ENCODE data around the gene SLC35E2B. TPM values are rescaled to one million over a fixed set of nuclear protein-coding genes. Genes with fewer than 3 reads are reported as not detected.
"Not testable (repeated sequence)": the region's sequence is repeated elsewhere in the genome, so short reads cannot be mapped to it uniquely, and the experiment has no call there.

The SLC35E2B gene
- 10 to 100 TPM; 62.5 to 65.0 TPM for total RNA-seq

- H3K4me3 Mint-ChIP-seq, result peak within 1 kb of the TSS; percentile 75
- POLR2A ChIA-PET, H3K27me3 Mint-ChIP-seq, CTCF ChIA-PET, H3K9me3 Mint-ChIP-seq, H3K4me1 Mint-ChIP-seq: not testable (repeated sequence)
- DNase-seq, result peak; percentile 95
- peak within 1 kb of the TSS; percentile 97 for H3K27ac Mint-ChIP-seq
- H3K36me3 Mint-ChIP-seq (ENCODE audit: low read depth), result peaks cover 10% of the 10 kb centered on the region
Observed at GRCh38 chr1:1692714-1693647, at the start of gene SLC35E2B. TSS of gene SLC35E2B (minus strand) at chr1:1692795. CDS start at chr1:1676699, 16,096 bp downstream.

- CTCF ChIA-PET; POLR2A ChIA-PET; H3K4me3 Mint-ChIP-seq; H3K27ac Mint-ChIP-seq; H3K36me3 Mint-ChIP-seq (ENCODE audit: low read depth); H3K4me1 Mint-ChIP-seq; DNase-seq; H3K27me3 Mint-ChIP-seq; H3K9me3 Mint-ChIP-seq: not testable (repeated sequence)
Observed at GRCh38 chr1:1741013-1741412, 48.4 kb upstream of the SLC35E2B start.

GRCh38 chr1:1738799-1739337, 46.3 kb upstream of the SLC35E2B start:
- H3K36me3 Mint-ChIP-seq (ENCODE audit: low read depth), result peaks cover 14% of the 10 kb centered on the region
- H3K4me1 Mint-ChIP-seq, H3K27ac Mint-ChIP-seq, CTCF ChIA-PET, POLR2A ChIA-PET, H3K27me3 Mint-ChIP-seq, DNase-seq, H3K4me3 Mint-ChIP-seq, H3K9me3 Mint-ChIP-seq: not testable (repeated sequence)

GRCh38 chr1:1737675-1738590, 45.3 kb upstream of the SLC35E2B start:
- H3K4me1 Mint-ChIP-seq, H3K27me3 Mint-ChIP-seq, CTCF ChIA-PET, POLR2A ChIA-PET, H3K9me3 Mint-ChIP-seq, H3K4me3 Mint-ChIP-seq, DNase-seq, H3K27ac Mint-ChIP-seq: not testable (repeated sequence)
- H3K36me3 Mint-ChIP-seq (ENCODE audit: low read depth), result peaks cover 14% of the 10 kb centered on the region

- no peak overlapping the region for H3K4me3 Mint-ChIP-seq
- peaks cover 30% of the 10 kb centered on the region for H3K36me3 Mint-ChIP-seq (ENCODE audit: low read depth)
- CTCF ChIA-PET, result interaction anchor here (0.6 kb wide), 2 partner anchors 37 to 245 kb away, joined by 3 to 4 read pairs; no protein-coding TSS in a partner anchor
- H3K9me3 Mint-ChIP-seq, result no peaks in the 10 kb centered on the region
- POLR2A ChIA-PET, result no interaction called here
- peaks cover 19% of the 10 kb centered on the region for H3K4me1 Mint-ChIP-seq
- H3K27me3 Mint-ChIP-seq, result no peaks in the 10 kb centered on the region
- peak overlapping the region; percentile 62 for H3K27ac Mint-ChIP-seq
- no peak for DNase-seq
Observed at GRCh38 chr1:1732381-1732780, 39.8 kb upstream of the SLC35E2B start.

GRCh38 chr1:1730870-1731269, 38.3 kb upstream of the SLC35E2B start:
- no peak overlapping the region for H3K4me3 Mint-ChIP-seq
- H3K36me3 Mint-ChIP-seq (ENCODE audit: low read depth), result peaks cover 30% of the 10 kb centered on the region
- DNase-seq, result no peak
- peak overlapping the region; percentile 31 for H3K27ac Mint-ChIP-seq
- peaks cover 27% of the 10 kb centered on the region for H3K4me1 Mint-ChIP-seq
- H3K27me3 Mint-ChIP-seq, result no peaks in the 10 kb centered on the region
- ChIA-PET CTCF (no interaction called here), POLR2A (no interaction called here)
- H3K9me3 Mint-ChIP-seq, result no peaks in the 10 kb centered on the region

GRCh38 chr1:1730230-1730629, 37.6 kb upstream of the SLC35E2B start:
- H3K4me3 Mint-ChIP-seq, H3K27me3 Mint-ChIP-seq, H3K9me3 Mint-ChIP-seq, POLR2A ChIA-PET, DNase-seq, CTCF ChIA-PET: not testable (repeated sequence)
- Mint-ChIP-seq H3K36me3 (ENCODE audit: low read depth) (peaks cover 27% of the 10 kb centered on the region), H3K27ac (peak overlapping the region; percentile 100), H3K4me1 (peaks cover 25% of the 10 kb centered on the region)

GRCh38 chr1:1729116-1729816, 36.7 kb upstream of the SLC35E2B start:
- DNase-seq, H3K9me3 Mint-ChIP-seq, H3K27me3 Mint-ChIP-seq, POLR2A ChIA-PET: not testable (repeated sequence)
- peaks cover 25% of the 10 kb centered on the region for H3K36me3 Mint-ChIP-seq (ENCODE audit: low read depth)
- H3K4me3 Mint-ChIP-seq, result peak overlapping the region; percentile 48
- peak overlapping the region; percentile 100 for H3K27ac Mint-ChIP-seq
- H3K4me1 Mint-ChIP-seq, result peaks cover 28% of the 10 kb centered on the region
- CTCF ChIA-PET, result interaction anchor here (2.0 kb wide), 1 partner anchor 63 kb away, joined by 13 read pairs; no protein-coding TSS in a partner anchor

- Mint-ChIP-seq H3K4me3 (peak overlapping the region; percentile 67), H3K4me1 (peaks cover 28% of the 10 kb centered on the region), H3K27ac (peak overlapping the region; percentile 100), H3K36me3 (ENCODE audit: low read depth) (peaks cover 22% of the 10 kb centered on the region)
- peak; percentile 75 for DNase-seq
- H3K27me3 Mint-ChIP-seq, POLR2A ChIA-PET, H3K9me3 Mint-ChIP-seq: not testable (repeated sequence)
- CTCF ChIA-PET, result interaction anchor here (2.0 kb wide), 1 partner anchor 63 kb away, joined by 13 read pairs; no protein-coding TSS in a partner anchor
Observed at GRCh38 chr1:1728308-1729005, 35.9 kb upstream of the SLC35E2B start.

GRCh38 chr1:1727131-1727651, 34.6 kb upstream of the SLC35E2B start:
- CTCF ChIA-PET, H3K9me3 Mint-ChIP-seq, DNase-seq, H3K27me3 Mint-ChIP-seq: not testable (repeated sequence)
- Mint-ChIP-seq H3K36me3 (ENCODE audit: low read depth) (peaks cover 18% of the 10 kb centered on the region), H3K27ac (peak overlapping the region; percentile 87), H3K4me1 (peaks cover 29% of the 10 kb centered on the region), H3K4me3 (peak overlapping the region; percentile 7)
- POLR2A ChIA-PET, result interaction anchor here (0.6 kb wide), 1 partner anchor 854 kb away, joined by 4 read pairs; no protein-coding TSS in a partner anchor

- peak overlapping the region; percentile 27 for H3K4me3 Mint-ChIP-seq
- H3K9me3 Mint-ChIP-seq, DNase-seq, CTCF ChIA-PET, POLR2A ChIA-PET, H3K27me3 Mint-ChIP-seq: not testable (repeated sequence)
- peak overlapping the region; percentile 87 for H3K27ac Mint-ChIP-seq
- H3K4me1 Mint-ChIP-seq, result peaks cover 37% of the 10 kb centered on the region
- H3K36me3 Mint-ChIP-seq (ENCODE audit: low read depth), result peaks cover 21% of the 10 kb centered on the region
Observed at GRCh38 chr1:1726088-1726487, 33.5 kb upstream of the SLC35E2B start.
